Measurements from ENCODE around the gene CCNE1.
"Not testable (repeated sequence)": the region's sequence is repeated elsewhere in the genome, so short reads cannot be mapped to it uniquely, and the experiment has no call there.

The CCNE1 gene

GRCh38 chr19:29787281-29787680 is 24.5 kb upstream of the CCNE1 start:
- DNase-seq (ENCODE audit: low spot score), result no peak

DNA sequence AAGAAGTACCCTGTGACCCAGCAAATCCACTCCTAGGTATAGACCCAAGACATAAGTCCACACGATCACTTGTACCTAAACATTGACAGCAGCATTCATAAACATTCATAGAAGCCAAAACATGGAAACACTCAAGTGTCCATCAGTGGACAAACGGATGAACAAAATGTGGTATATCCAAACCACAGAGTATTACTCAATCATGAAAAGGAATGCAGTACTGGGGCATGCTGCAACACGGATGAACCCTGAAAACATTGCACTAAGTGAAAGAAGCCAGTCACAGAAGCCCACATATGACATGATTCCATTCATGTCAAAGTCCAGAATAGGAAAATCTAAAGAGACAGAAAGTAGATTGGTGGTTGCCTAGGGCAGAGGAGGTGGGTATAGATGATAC is 22.8 kb upstream of the CCNE1 start:
- DNase-seq (ENCODE audit: low spot score), result no peak

DNA sequence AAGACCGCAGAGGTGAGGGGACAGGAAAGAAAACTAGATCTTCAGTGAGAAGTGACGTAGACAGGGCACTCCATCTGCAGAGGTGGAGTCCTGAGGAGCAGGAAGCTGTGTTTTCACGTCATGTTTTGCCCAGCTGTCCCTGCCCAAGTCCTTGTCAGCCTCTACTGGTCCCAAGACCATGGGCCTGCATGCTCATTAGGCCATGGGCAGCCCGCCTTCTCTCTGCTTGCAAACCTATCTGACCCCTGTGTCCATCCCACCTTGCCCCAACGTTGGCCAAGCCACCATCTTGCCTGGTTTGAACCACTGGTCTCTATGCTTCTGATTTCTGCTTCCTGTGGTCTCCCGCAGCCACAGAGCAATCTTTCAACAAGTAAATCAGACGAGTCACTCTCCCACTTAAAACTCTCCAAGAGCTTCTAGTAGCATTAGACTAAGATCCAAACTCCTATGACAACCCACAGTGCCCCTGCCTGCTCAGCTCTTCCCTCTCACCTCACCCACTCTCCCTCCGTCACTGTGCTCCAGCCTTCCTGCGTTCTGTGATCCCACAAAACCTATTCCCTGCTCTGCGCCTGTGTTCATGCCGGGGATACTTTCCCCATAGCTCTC is 18.6 kb upstream of the CCNE1 start:
- DNase-seq (ENCODE audit: low spot score), result no peak

- DNase-seq (ENCODE audit: low spot score), result not testable (repeated sequence)
These were observed 17.3 kb upstream of the CCNE1 start for GRCh38 chr19:29794490-29794889.

DNA sequence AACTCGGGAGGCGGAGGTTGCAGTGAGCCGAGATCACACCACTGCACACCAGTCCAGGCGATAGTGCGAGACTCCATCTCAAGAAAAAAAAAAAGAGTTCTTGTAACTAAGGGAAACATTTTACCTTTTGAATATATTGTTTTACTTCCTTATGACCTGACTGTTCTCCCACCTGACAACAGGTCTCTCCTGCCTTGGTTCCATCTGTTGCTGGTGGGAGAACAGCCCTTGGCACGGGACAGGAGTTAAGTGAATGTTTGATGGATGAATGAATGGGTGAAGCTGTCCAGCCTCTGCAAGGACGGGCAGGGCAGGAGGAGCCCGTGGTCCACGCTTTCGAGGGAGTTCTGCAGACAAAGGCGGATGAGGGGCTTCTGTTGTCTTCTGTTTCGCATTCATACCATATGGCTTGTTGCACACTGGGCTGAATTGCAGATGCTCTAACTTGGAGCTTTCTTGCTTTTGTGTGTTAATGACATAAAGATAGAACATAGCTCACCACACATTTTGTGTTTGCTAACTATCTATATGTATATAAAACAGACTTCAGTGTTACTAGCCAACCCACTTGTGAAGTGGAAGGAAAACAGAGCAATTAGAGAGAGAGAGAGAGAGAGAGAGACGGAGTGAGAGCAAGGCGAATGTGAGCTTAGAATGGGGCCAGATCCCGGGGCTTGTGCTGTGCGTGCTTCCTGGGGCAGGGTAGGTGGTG is 16.2 kb upstream of the CCNE1 start:
- DNase-seq (ENCODE audit: low spot score), result no peak

DNA sequence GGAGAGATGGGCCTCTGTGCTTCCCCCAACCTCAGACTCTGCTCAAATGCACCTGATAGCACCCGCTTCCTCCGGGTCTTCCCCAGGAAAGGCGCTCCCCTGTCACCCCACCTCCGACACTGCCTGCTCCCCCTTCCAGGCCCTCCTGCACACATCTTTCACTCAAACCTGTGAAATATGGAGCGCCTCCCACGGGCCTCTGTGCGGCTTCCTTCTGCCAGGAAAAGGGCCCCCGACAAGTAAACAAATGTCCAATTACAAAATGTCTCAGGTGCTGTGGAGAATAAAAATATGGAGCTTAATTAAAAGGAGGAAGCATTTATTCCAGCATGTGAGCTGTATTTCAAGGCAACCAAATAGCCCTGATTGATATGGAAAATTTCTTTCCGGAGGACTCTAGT is 15.6 kb upstream of the CCNE1 start:
- DNase-seq (ENCODE audit: low spot score), result no peak

GRCh38 chr19:29798774-29799497 is 12.9 kb upstream of the CCNE1 start:
- DNase-seq (ENCODE audit: low spot score), result no peak

- DNase-seq (ENCODE audit: low spot score), result no peak
These were observed 11.5 kb upstream of the CCNE1 start for GRCh38 chr19:29800100-29800825.

GRCh38 chr19:29803951-29804350 is 7.8 kb upstream of the CCNE1 start:
- DNase-seq (ENCODE audit: low spot score), result not testable (repeated sequence)

GRCh38 chr19:29804493-29804892 is 7.3 kb upstream of the CCNE1 start:
- no peak for DNase-seq (ENCODE audit: low spot score)

GRCh38 chr19:29805031-29805965 is 6.5 kb upstream of the CCNE1 start:
- DNase-seq (ENCODE audit: low spot score), result no peak

GRCh38 chr19:29806098-29806866 is 5.5 kb upstream of the CCNE1 start:
- DNase-seq (ENCODE audit: low spot score), result peak; percentile 67

GRCh38 chr19:29807178-29807577 is 4.6 kb upstream of the CCNE1 start:
- no peak for DNase-seq (ENCODE audit: low spot score)

DNA sequence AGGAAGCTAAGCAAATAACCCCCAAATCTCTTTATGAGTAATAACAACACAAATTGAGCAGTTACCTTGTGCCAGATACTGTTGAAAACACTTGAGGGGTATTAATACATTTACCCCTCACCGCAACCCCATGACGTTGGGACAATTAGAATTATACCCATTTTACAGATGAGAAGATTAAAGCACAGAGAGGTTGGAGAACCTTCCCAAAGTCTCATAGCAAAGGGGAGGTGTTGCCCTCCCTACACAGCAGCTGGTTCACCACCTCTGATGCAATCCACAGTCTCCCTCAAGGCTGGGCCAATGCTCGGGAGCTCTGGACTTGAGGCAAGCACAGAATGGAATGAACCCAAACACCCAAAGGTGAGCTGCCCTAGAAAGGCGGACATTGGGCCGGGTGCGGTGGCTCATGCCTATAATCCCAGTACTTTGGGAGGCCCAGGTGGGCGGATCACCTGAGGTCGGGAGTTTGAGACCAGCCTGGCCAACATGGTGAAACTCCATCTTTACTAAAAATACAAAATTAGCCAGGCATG is 3.9 kb upstream of the CCNE1 start:
- no peak for DNase-seq (ENCODE audit: low spot score)

DNA sequence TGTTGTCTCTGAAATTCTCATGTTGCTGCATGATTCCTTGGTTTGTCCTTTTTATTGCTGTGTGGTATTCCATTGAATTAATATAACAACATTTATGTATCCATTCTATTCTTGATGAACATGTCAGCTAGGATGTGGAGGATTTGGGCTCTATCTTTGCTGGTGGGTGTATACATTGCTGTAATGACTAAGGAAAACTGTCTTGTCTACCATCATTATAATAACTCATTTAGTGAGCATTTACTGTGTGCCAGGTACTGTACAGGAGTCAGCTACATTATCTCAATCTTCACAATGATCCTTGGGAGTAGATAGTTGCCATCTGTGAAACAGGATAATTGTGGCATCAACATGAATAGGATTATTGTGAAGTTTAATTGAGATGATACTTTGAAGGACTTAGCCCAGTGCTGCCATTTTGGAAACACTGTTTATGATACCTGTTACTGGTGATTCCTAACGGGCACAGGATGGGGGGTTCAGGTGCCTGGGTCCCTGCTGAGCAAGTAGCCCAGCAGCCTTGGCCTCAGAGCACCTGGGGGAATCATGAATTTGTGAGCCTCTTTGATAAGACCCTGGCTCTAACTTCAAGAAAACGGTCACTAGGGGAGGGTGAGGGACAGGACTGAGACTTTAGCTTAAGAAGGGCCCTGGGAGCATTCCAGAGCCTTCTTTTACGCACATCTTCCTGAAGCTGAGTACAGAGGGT is 1.8 kb upstream of the CCNE1 start:
- DNase-seq (ENCODE audit: low spot score), result no peak

DNA sequence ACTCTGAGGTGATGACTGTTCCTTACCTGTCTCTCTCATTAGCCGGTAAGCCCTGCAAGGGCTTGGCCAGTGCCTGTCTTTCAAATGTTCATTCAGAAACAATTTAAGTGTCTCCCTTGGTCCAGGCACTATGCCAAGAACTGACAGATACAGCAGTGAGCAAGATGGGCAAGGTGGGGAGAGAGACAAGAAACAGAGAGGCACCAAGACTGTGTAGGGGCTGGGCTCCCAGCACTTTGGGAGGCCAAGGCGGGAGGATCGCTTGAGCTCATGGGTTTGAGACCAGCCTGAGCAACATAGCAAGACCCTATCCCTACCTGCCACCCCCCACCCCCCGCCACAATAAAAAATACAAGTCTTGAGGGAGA is 1.3 kb upstream of the CCNE1 start:
- DNase-seq (ENCODE audit: low spot score), result no peak

GRCh38 chr19:29812080-29812880 is 489 bp downstream of the CCNE1 start:
- peak; percentile 42 for DNase-seq (ENCODE audit: low spot score)

- DNase-seq (ENCODE audit: low spot score), result no peak
These were observed 1.1 kb downstream of the CCNE1 start for GRCh38 chr19:29812881-29813275.

DNA sequence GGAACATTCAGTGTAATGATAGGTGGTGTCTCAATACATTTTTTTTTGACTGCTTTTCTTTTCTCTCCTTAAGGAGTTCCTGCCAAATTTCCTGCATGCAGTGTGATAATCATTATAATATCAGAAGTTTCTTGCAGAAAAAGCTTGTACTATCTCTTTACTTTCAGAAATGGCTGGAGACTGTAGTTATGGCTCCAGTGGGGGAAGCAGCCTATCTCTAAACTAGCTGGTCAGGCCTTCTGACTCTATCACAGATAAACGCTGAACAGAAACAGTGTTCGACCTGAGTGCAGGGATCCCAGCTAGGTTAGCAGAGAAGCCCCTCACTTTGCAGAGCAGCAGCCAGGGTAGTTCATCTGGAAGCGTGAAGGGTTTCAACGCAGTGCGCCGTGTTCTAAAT is 1.9 kb downstream of the CCNE1 start:
- no peak for DNase-seq (ENCODE audit: low spot score)
